GM23338 (cell line): Measurements from ENCODE around the gene PRMT7. TPM values are rescaled to one million over a fixed set of nuclear protein-coding genes. Genes with fewer than 3 reads are reported as not detected.

Experiments
- ATAC-seq: fragments of 200-7000 bp; cut with Tn5 transposase; 3 replicates; pipeline ENCODE4 v1.9.1; 2020
- DNase-seq: peaks from one replicate; pipeline ENCODE4 v3.0.0-alpha.2; 2015; ENCODE audit warnings: low spot score
- H2AFZ ChIP-seq: fragments of 200-600 bp; sonication (generic); 2 replicates; pipeline ENCODE4 v1.8.0; 2016; ENCODE audit warnings: antibody characterized with exemption, mild to moderate bottlenecking, moderate library complexity
- H3F3A ChIP-seq: fragments of 200-600 bp; sonication (generic); replicated peaks from 2 replicates; pipeline ENCODE4 v1.8.0; 2017; ENCODE audit warnings: antibody characterized with exemption, mixed run types, low read depth
- H3K27ac ChIP-seq: fragments of 200-600 bp; sonication (generic); 2 replicates; pipeline ENCODE4 v1.6.1; 2016; ENCODE audit warnings: low read depth
- H3K27me3 ChIP-seq: fragments of 200-600 bp; sonication (generic); 2 replicates; pipeline ENCODE4 v1.8.0; 2016; ENCODE audit warnings: mild to moderate bottlenecking, mixed run types, moderate library complexity; ENCODE audit not compliant: insufficient read depth
- H3K36me3 ChIP-seq: fragments of 200-600 bp; sonication (generic); 2 replicates; pipeline ENCODE4 v1.8.0; 2016; ENCODE audit warnings: mild to moderate bottlenecking; ENCODE audit not compliant: insufficient read depth
- H3K4me1 ChIP-seq: fragments of 200-600 bp; sonication (generic); 2 replicates; pipeline ENCODE4 v1.8.0; 2016; ENCODE audit warnings: mild to moderate bottlenecking, moderate library complexity; ENCODE audit not compliant: insufficient read depth
- H3K4me2 ChIP-seq: fragments of 200-600 bp; sonication (generic); 2 replicates; pipeline ENCODE4 v1.7.1; 2017; ENCODE audit warnings: mixed run types
- H3K4me3 ChIP-seq: fragments of 200-600 bp; sonication (generic); 2 replicates; pipeline ENCODE4 v1.6.1; 2016; ENCODE audit warnings: mixed run types
- H3K79me2 ChIP-seq: fragments of 200-600 bp; sonication (generic); replicated peaks from 2 replicates; pipeline ENCODE4 v1.8.0; 2017; ENCODE audit warnings: mild to moderate bottlenecking; ENCODE audit not compliant: insufficient read depth
- H3K9me2 ChIP-seq: fragments of 200-600 bp; sonication (generic); 2 replicates; pipeline ENCODE4 v1.8.0; 2017; ENCODE audit not compliant: insufficient read depth
- H4K20me1 ChIP-seq: fragments of 200-600 bp; sonication (generic); replicated peaks from 2 replicates; pipeline ENCODE4 v1.8.0; 2017; ENCODE audit warnings: mild to moderate bottlenecking; ENCODE audit not compliant: insufficient read depth
- H3K27ac Mint-ChIP-seq: 2 replicates; pipeline ENCODE4 v1.8.0; 2020; ENCODE audit warnings: inconsistent platforms, mild to moderate bottlenecking, moderate library complexity, mixed read lengths
- H3K27me3 Mint-ChIP-seq: 3 replicates; pipeline ENCODE4 v1.8.0; 2022; ENCODE audit warnings: low read depth, mild to moderate bottlenecking, moderate library complexity, mixed read lengths, inconsistent platforms; ENCODE audit not compliant: insufficient read depth, poor library complexity
- H3K36me3 Mint-ChIP-seq: 3 replicates; pipeline ENCODE4 v1.8.0; 2021; ENCODE audit warnings: low read depth, mild to moderate bottlenecking, inconsistent platforms, moderate library complexity, mixed read lengths
- H3K4me1 Mint-ChIP-seq: 3 replicates; pipeline ENCODE4 v1.8.0; 2020; ENCODE audit warnings: mild to moderate bottlenecking, inconsistent platforms, mixed read lengths
- H3K4me3 Mint-ChIP-seq: 3 replicates; pipeline ENCODE4 v1.8.0; 2021; ENCODE audit warnings: moderate library complexity, mild to moderate bottlenecking, inconsistent platforms, mixed read lengths
- H3K9me3 Mint-ChIP-seq: 3 replicates; pipeline ENCODE4 v1.8.0; 2020; ENCODE audit warnings: moderate library complexity, mild to moderate bottlenecking, inconsistent platforms, mixed read lengths
- CREB1 ChIP-seq: fragments of 250-450 bp; sonication (Bioruptor Pico); IDR thresholded peaks from 2 replicates; pipeline ENCODE4 v1.5.0; 2020; ENCODE audit warnings: low read depth, mild to moderate bottlenecking, moderate library complexity
- EZH2 ChIP-seq: fragments of 200-600 bp; sonication (generic); IDR thresholded peaks from one replicate; pipeline ENCODE4 v1.8.0; 2017; ENCODE audit warnings: antibody characterized with exemption, mild to moderate bottlenecking, low read depth; ENCODE audit not compliant: unreplicated experiment
- EZH2phosphoT487 ChIP-seq: fragments of 200-600 bp; sonication (generic); IDR thresholded peaks from one replicate; pipeline ENCODE4 v1.8.1; 2018; ENCODE audit warnings: antibody characterized with exemption; ENCODE audit not compliant: unreplicated experiment
- JUNB ChIP-seq: IDR thresholded peaks from one replicate; pipeline ENCODE4 v1.6.1; 2016; ENCODE audit warnings: antibody characterized with exemption; ENCODE audit not compliant: unreplicated experiment
- NANOG ChIP-seq: IDR thresholded peaks from 2 replicates; pipeline ENCODE4 v1.6.1; 2016; ENCODE audit warnings: antibody characterized with exemption, borderline replicate concordance
- POLR2AphosphoS5 ChIP-seq: IDR thresholded peaks from 2 replicates; pipeline ENCODE4 v1.6.1; 2016; ENCODE audit warnings: antibody characterized with exemption, low read depth
- STAT1 ChIP-seq: IDR thresholded peaks from one replicate; pipeline ENCODE4 v1.6.1; 2016; ENCODE audit warnings: antibody characterized with exemption; ENCODE audit not compliant: unreplicated experiment
- ZNF114 ChIP-seq: fragments of 250-450 bp; sonication (Bioruptor Pico); IDR thresholded peaks from 2 replicates; pipeline ENCODE4 v1.5.0; 2020; ENCODE audit warnings: mild to moderate bottlenecking, moderate library complexity
- ZNF331 ChIP-seq: fragments of 250-450 bp; sonication (Bioruptor Pico); IDR thresholded peaks from 2 replicates; pipeline ENCODE4 v1.5.0; 2020; ENCODE audit warnings: low read depth, mild to moderate bottlenecking, moderate library complexity
- polyA plus RNA-seq: library from polyadenylated mRNA; unstranded; fragments of >200 nt; fragmentation: Nextera tagmentation; extraction: Ambion mirVana; gene quantifications from 2 replicates; pipeline ENCODE4 v1.2.1, GENCODE V29; 2016
- total RNA-seq: library from RNA; depleted of rRNA; stranded (reverse); fragments of >200 nt; shearing (Covaris generic); gene quantifications from 2 replicates; pipeline ENCODE4 v1.2.3, GENCODE V29; 2014
- TF ChIP-seq, protein P1 (sequence below): fragments of 250-450 bp; sonication (Bioruptor Pico); IDR thresholded peaks from 2 replicates; pipeline ENCODE4 v1.5.0; 2020; ENCODE audit warnings: mild to moderate bottlenecking, moderate library complexity
- TF ChIP-seq, protein P2 (sequence below): IDR thresholded peaks from 2 replicates; pipeline ENCODE4 v1.6.1; 2016; ENCODE audit warnings: antibody characterized with exemption
- TF ChIP-seq, protein P3 (sequence below), 2 experiments: fragments of 200-600 bp in 1 of 2; sonication (generic) in 1 of 2; conservative IDR thresholded peaks; 2 replicates each; pipeline versions ENCODE4 v1.5.1 to v1.6.1; 2016 to 2017; ENCODE audit warnings: antibody characterized with exemption in 2 of 2, low read depth in 2 of 2, mild to moderate bottlenecking in 2 of 2, moderate library complexity in 1 of 2
- TF ChIP-seq, protein P4 (sequence below): IDR thresholded peaks from one replicate; pipeline ENCODE4 v1.6.1; 2018; ENCODE audit warnings: antibody characterized with exemption; ENCODE audit not compliant: unreplicated experiment

Gene PRMT7
- total and polyA plus RNA-seq, 2 experiments from 2014 or later = 20.2 to 65.3 TPM

DNA sequence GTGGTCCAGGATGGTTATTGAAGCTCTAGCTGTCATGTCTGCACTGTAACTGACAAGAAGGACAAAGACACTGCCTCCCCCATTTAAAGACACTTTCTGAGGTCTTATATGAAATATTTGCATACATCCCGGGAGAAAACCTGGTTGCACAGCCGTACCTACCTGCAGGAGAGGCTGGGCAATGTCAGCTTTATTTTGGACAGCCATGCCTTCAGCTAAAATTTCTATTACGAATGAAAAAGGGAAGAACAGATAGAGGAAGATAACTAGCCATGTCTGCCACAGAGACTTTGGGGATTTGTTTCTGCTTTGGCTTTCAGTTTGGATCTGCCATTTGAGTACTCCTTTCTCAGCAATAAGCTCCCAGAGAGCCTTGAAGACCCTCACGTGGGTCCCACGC, 27.5 kb upstream of the PRMT7 start:
- no peaks in the 10 kb centered on the region; the same call in 2 of the 3 replicates for H3K9me3 Mint-ChIP-seq
- no peaks in the 10 kb centered on the region for H3K27me3 Mint-ChIP-seq
- no peaks in the 10 kb centered on the region for H3K27me3 ChIP-seq
- DNase-seq (no peak), ATAC-seq (no peak)
- H3K36me3 ChIP-seq = no peaks in the 10 kb centered on the region
- no peak overlapping the region for H3K4me2 ChIP-seq
- no peaks in the 10 kb centered on the region for H3K4me1 Mint-ChIP-seq
- peaks cover 6% of the 10 kb centered on the region; the same call in 1 of the 2 replicates for H4K20me1 ChIP-seq
- H3K4me3 Mint-ChIP-seq = no peak overlapping the region
- H3K4me3 ChIP-seq = no peak overlapping the region
- peaks cover 32% of the 10 kb centered on the region for H3K36me3 Mint-ChIP-seq
- H3K4me1 ChIP-seq = no peaks in the 10 kb centered on the region
- no peaks in the 10 kb centered on the region for H3K9me2 ChIP-seq
- no peaks in the 10 kb centered on the region for H3K79me2 ChIP-seq
- H2AFZ ChIP-seq = no peak overlapping the region
- TF ChIP-seq ZNF114 = no peak
- no peak for TF ChIP-seq NANOG
- no peak for TF ChIP-seq JUNB
- no peak for TF ChIP-seq CREB1
- TF ChIP-seq, protein P1, sequence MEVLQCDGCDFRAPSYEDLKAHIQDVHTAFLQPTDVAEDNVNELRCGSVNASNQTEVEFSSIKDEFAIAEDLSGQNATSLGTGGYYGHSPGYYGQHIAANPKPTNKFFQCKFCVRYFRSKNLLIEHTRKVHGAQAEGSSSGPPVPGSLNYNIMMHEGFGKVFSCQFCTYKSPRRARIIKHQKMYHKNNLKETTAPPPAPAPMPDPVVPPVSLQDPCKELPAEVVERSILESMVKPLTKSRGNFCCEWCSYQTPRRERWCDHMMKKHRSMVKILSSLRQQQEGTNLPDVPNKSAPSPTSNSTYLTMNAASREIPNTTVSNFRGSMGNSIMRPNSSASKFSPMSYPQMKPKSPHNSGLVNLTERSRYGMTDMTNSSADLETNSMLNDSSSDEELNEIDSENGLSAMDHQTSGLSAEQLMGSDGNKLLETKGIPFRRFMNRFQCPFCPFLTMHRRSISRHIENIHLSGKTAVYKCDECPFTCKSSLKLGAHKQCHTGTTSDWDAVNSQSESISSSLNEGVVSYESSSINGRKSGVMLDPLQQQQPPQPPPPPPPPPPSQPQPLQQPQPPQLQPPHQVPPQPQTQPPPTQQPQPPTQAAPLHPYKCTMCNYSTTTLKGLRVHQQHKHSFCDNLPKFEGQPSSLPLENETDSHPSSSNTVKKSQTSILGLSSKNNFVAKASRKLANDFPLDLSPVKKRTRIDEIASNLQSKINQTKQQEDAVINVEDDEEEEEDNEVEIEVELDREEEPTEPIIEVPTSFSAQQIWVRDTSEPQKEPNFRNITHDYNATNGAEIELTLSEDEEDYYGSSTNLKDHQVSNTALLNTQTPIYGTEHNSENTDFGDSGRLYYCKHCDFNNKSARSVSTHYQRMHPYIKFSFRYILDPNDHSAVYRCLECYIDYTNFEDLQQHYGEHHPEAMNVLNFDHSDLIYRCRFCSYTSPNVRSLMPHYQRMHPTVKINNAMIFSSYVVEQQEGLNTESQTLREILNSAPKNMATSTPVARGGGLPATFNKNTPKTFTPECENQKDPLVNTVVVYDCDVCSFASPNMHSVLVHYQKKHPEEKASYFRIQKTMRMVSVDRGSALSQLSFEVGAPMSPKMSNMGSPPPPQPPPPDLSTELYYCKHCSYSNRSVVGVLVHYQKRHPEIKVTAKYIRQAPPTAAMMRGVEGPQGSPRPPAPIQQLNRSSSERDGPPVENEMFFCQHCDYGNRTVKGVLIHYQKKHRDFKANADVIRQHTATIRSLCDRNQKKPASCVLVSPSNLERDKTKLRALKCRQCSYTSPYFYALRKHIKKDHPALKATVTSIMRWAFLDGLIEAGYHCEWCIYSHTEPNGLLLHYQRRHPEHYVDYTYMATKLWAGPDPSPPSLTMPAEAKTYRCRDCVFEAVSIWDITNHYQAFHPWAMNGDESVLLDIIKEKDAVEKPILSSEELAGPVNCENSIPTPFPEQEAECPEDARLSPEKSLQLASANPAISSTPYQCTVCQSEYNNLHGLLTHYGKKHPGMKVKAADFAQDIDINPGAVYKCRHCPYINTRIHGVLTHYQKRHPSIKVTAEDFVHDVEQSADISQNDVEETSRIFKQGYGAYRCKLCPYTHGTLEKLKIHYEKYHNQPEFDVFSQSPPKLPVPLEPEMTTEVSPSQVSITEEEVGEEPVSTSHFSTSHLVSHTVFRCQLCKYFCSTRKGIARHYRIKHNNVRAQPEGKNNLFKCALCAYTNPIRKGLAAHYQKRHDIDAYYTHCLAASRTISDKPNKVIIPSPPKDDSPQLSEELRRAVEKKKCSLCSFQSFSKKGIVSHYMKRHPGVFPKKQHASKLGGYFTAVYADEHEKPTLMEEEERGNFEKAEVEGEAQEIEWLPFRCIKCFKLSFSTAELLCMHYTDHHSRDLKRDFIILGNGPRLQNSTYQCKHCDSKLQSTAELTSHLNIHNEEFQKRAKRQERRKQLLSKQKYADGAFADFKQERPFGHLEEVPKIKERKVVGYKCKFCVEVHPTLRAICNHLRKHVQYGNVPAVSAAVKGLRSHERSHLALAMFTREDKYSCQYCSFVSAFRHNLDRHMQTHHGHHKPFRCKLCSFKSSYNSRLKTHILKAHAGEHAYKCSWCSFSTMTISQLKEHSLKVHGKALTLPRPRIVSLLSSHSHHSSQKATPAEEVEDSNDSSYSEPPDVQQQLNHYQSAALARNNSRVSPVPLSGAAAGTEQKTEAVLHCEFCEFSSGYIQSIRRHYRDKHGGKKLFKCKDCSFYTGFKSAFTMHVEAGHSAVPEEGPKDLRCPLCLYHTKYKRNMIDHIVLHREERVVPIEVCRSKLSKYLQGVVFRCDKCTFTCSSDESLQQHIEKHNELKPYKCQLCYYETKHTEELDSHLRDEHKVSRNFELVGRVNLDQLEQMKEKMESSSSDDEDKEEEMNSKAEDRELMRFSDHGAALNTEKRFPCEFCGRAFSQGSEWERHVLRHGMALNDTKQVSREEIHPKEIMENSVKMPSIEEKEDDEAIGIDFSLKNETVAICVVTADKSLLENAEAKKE (CRISPR knock-in tag) = no peak
- no peak for TF ChIP-seq ZNF331 (CRISPR knock-in tag)
- TF ChIP-seq, protein P2, sequence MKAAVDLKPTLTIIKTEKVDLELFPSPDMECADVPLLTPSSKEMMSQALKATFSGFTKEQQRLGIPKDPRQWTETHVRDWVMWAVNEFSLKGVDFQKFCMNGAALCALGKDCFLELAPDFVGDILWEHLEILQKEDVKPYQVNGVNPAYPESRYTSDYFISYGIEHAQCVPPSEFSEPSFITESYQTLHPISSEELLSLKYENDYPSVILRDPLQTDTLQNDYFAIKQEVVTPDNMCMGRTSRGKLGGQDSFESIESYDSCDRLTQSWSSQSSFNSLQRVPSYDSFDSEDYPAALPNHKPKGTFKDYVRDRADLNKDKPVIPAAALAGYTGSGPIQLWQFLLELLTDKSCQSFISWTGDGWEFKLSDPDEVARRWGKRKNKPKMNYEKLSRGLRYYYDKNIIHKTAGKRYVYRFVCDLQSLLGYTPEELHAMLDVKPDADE = no peak
- TF ChIP-seq, protein P3, sequence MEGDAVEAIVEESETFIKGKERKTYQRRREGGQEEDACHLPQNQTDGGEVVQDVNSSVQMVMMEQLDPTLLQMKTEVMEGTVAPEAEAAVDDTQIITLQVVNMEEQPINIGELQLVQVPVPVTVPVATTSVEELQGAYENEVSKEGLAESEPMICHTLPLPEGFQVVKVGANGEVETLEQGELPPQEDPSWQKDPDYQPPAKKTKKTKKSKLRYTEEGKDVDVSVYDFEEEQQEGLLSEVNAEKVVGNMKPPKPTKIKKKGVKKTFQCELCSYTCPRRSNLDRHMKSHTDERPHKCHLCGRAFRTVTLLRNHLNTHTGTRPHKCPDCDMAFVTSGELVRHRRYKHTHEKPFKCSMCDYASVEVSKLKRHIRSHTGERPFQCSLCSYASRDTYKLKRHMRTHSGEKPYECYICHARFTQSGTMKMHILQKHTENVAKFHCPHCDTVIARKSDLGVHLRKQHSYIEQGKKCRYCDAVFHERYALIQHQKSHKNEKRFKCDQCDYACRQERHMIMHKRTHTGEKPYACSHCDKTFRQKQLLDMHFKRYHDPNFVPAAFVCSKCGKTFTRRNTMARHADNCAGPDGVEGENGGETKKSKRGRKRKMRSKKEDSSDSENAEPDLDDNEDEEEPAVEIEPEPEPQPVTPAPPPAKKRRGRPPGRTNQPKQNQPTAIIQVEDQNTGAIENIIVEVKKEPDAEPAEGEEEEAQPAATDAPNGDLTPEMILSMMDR (conservative IDR thresholded peaks at IDR 0.05; ENCODE audit: low read depth in 2 of 2) = no peak
- TF ChIP-seq, protein P4, sequence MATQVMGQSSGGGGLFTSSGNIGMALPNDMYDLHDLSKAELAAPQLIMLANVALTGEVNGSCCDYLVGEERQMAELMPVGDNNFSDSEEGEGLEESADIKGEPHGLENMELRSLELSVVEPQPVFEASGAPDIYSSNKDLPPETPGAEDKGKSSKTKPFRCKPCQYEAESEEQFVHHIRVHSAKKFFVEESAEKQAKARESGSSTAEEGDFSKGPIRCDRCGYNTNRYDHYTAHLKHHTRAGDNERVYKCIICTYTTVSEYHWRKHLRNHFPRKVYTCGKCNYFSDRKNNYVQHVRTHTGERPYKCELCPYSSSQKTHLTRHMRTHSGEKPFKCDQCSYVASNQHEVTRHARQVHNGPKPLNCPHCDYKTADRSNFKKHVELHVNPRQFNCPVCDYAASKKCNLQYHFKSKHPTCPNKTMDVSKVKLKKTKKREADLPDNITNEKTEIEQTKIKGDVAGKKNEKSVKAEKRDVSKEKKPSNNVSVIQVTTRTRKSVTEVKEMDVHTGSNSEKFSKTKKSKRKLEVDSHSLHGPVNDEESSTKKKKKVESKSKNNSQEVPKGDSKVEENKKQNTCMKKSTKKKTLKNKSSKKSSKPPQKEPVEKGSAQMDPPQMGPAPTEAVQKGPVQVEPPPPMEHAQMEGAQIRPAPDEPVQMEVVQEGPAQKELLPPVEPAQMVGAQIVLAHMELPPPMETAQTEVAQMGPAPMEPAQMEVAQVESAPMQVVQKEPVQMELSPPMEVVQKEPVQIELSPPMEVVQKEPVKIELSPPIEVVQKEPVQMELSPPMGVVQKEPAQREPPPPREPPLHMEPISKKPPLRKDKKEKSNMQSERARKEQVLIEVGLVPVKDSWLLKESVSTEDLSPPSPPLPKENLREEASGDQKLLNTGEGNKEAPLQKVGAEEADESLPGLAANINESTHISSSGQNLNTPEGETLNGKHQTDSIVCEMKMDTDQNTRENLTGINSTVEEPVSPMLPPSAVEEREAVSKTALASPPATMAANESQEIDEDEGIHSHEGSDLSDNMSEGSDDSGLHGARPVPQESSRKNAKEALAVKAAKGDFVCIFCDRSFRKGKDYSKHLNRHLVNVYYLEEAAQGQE = no peak
- TF ChIP-seq POLR2AphosphoS5 = no peak
- no peak for TF ChIP-seq EZH2phosphoT487
- no peak for TF ChIP-seq STAT1
- TF ChIP-seq EZH2 = no peak
- peaks cover 5% of the 10 kb centered on the region; the same call in 1 of the 2 replicates for H3F3A ChIP-seq
- no peak overlapping the region; the same call in 1 of the 2 replicates for H3K27ac Mint-ChIP-seq
- no peak overlapping the region for H3K27ac ChIP-seq
